ENCODE measurements around the gene GNA12. TPM values are rescaled to one million over a fixed set of nuclear protein-coding genes. Genes with fewer than 3 reads are reported as not detected.
A peak's percentile ranks its signal among the peaks of the same experiment; 100 is the strongest.

The GNA12 gene
- total RNA-seq, 1 donor from 2014 or later = 67.2 TPM

DNA sequence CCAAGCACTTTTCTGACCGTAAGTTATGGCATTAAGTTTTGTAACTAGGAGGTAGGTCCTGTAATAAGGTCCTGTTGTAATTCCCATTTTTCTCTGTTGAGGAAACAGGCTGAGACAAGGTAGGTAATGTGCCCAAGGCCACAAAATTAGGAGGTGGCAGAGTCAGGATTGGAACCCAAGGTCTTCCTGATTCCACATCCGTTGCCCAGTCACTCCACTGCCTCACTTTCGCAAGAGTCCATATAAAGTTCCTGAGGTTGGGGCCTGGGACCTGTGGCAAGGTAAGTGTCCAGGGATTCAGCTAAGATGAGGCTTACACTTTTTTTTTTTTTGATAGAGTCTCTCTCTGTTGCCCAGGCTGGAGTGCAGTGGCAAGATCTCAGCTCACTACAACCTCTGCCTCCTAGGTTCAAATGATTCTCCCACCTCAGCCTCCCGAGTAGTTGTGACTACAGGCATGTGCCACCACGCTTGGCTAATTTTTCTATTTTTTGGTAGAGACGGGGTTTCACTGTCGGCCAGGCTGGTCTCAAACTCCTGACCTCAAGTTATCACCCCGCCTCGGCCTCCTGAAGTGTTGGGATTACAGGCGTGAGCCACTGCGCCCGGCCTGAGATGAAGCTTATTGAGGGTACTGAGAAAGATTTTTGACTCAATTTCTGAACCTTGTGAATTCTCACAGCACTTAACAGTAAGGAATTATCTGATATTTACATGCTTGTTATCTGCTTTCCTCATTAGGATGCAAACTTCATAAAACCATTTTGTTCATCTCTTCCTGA lies 20.3 kb upstream of the GNA12 start:
- H3K36me3 ChIP-seq (ENCODE audit: insufficient read depth, low read length) = no peaks in the 10 kb centered on the region
- Mint-ChIP-seq H3K4me1 (ENCODE audit: low read depth, unreplicated experiment) (peaks cover 16% of the 10 kb centered on the region), H3K27ac (ENCODE audit: unreplicated experiment) (peak overlapping the region; percentile 98), H3K9me3 (ENCODE audit: unreplicated experiment) (no peaks in the 10 kb centered on the region), H3K27me3 (ENCODE audit: low read depth, unreplicated experiment) (peaks cover 3% of the 10 kb centered on the region), H3K36me3 (ENCODE audit: low read depth, unreplicated experiment) (no peaks in the 10 kb centered on the region), H3K4me3 (ENCODE audit: unreplicated experiment) (no peak overlapping the region)
- no peaks in the 10 kb centered on the region for H4K20me1 ChIP-seq (ENCODE audit: insufficient read depth, low read length)
- H3K4me3 ChIP-seq (ENCODE audit: insufficient read depth, low read depth, low read length) = peak overlapping the region; percentile 36
- H3K9ac ChIP-seq (ENCODE audit: low read length) = peak overlapping the region; percentile 76
- peaks cover 31% of the 10 kb centered on the region for H3K4me1 ChIP-seq (ENCODE audit: insufficient read depth, low read length)
- peak overlapping the region; percentile 84 for H3K4me2 ChIP-seq (ENCODE audit: low read length)
- no peaks in the 10 kb centered on the region for H3K79me2 ChIP-seq (ENCODE audit: insufficient read depth, low read length)
- H3K27ac ChIP-seq (ENCODE audit: low read depth, low read length) = peak overlapping the region; percentile 91
- TF ChIP-seq, protein P1, sequence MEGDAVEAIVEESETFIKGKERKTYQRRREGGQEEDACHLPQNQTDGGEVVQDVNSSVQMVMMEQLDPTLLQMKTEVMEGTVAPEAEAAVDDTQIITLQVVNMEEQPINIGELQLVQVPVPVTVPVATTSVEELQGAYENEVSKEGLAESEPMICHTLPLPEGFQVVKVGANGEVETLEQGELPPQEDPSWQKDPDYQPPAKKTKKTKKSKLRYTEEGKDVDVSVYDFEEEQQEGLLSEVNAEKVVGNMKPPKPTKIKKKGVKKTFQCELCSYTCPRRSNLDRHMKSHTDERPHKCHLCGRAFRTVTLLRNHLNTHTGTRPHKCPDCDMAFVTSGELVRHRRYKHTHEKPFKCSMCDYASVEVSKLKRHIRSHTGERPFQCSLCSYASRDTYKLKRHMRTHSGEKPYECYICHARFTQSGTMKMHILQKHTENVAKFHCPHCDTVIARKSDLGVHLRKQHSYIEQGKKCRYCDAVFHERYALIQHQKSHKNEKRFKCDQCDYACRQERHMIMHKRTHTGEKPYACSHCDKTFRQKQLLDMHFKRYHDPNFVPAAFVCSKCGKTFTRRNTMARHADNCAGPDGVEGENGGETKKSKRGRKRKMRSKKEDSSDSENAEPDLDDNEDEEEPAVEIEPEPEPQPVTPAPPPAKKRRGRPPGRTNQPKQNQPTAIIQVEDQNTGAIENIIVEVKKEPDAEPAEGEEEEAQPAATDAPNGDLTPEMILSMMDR (IDR thresholded peaks at IDR 0.05; ENCODE audit: insufficient read depth, low read depth, low read length) = no peak
- no peak for TF ChIP-seq EZH2 (IDR thresholded peaks at IDR 0.05; ENCODE audit: insufficient read depth, low read length)
- H3K27me3 ChIP-seq (ENCODE audit: insufficient read depth, low read length) = no peaks in the 10 kb centered on the region
- DNase-seq (ENCODE audit: low read depth) (no peak), FAIRE-seq (no peak)
- H3K9me3 ChIP-seq (ENCODE audit: insufficient read depth, low read depth, low read length) = no peaks in the 10 kb centered on the region
- H2AFZ ChIP-seq (ENCODE audit: low read depth, low read length) = peak overlapping the region; percentile 72

DNA sequence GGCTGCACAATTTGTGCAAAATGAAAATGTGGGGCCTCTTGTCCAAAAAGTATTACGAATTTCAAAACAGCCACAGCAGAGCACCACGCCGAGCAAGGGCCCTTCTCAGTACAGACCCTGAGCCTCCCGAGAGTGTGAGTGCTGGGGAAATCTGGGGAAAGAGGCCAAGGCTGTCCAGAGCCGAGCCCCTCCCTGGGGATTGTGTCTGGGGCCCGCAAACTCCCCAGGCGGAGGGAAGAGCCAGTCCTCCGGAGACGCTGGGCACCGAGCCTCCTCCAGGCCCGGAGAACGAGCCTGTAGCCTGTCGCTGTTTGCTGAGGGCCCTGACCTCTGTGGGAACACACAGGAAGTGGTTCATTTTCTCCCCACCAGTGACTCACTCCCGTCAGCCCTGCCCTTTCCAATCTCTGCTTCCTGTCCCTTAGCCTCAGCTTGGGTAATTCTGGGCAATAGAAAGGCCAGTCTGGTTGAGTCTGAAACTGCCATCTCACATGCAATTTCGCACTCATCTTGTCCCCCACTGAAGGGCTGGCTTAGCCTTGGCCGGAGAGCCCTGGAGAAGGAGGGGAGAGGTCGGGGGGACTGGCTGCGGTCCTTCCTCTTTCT lies 19.5 kb upstream of the GNA12 start:
- Histone ChIP-seq H3K4me2 (ENCODE audit: low read length) (peak overlapping the region; percentile 84), H4K20me1 (ENCODE audit: insufficient read depth, low read length) (no peaks in the 10 kb centered on the region), H2AFZ (ENCODE audit: low read depth, low read length) (peak overlapping the region; percentile 72), H3K9me3 (ENCODE audit: insufficient read depth, low read depth, low read length) (no peaks in the 10 kb centered on the region), H3K4me3 (ENCODE audit: insufficient read depth, low read depth, low read length) (peak overlapping the region; percentile 36), H3K79me2 (ENCODE audit: insufficient read depth, low read length) (no peaks in the 10 kb centered on the region), H3K9ac (ENCODE audit: low read length) (peak overlapping the region; percentile 76), H3K36me3 (ENCODE audit: insufficient read depth, low read length) (no peaks in the 10 kb centered on the region), H3K27ac (ENCODE audit: low read depth, low read length) (peak overlapping the region; percentile 91), H3K4me1 (ENCODE audit: insufficient read depth, low read length) (peaks cover 31% of the 10 kb centered on the region), H3K27me3 (ENCODE audit: insufficient read depth, low read length) (no peaks in the 10 kb centered on the region)
- Mint-ChIP-seq H3K4me1 (ENCODE audit: low read depth, unreplicated experiment) (peaks cover 16% of the 10 kb centered on the region), H3K36me3 (ENCODE audit: low read depth, unreplicated experiment) (no peaks in the 10 kb centered on the region), H3K27me3 (ENCODE audit: low read depth, unreplicated experiment) (peaks cover 3% of the 10 kb centered on the region), H3K4me3 (ENCODE audit: unreplicated experiment) (peak overlapping the region; percentile 51), H3K27ac (ENCODE audit: unreplicated experiment) (peak overlapping the region; percentile 98), H3K9me3 (ENCODE audit: unreplicated experiment) (no peaks in the 10 kb centered on the region)
- DNase-seq (ENCODE audit: low read depth) (peak; percentile 97), FAIRE-seq (peak; percentile 78)
- TF ChIP-seq, protein P1 (IDR thresholded peaks at IDR 0.05; ENCODE audit: insufficient read depth, low read depth, low read length) = no peak
- no peak for TF ChIP-seq EZH2 (IDR thresholded peaks at IDR 0.05; ENCODE audit: insufficient read depth, low read length)
